ENCODE measurements around the gene UTP14C. TPM values are rescaled to one million over a fixed set of nuclear protein-coding genes. Genes with fewer than 3 reads are reported as not detected.

Gene UTP14C
- total RNA-seq, 1 donor from 2014 or later = 29.1 TPM

DNA sequence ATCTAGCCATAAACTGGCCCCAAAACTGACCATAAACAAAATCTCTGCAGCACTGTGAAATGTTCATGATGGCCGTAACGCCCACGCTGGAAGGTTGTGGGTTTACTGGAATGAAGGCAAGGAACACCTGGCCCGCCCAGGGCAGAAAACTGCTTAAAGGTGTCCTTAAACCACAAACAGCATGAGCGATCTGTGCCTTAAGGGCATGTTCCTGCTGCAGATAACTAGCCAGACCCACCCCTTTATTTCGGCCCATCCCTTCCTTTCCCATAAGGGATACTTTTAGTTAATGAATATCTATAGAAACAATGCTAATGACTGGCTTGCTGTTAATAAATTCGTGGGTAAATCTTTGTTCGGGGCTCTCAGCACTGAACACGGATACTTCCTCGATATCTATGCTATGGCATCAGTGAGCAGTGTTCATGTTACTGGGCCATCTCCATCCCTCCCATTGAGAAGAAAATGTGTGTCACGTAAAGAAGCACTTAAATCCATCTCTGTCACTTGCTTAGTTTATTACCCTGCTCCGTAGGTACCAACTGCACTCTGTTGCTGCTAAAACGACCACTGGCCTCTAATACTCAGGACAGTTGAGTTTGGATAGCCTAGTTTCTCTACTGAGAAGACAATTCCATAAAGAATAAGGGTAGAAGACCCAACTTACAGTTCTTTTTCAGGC is 18.5 kb upstream of the UTP14C start:
- Mint-ChIP-seq H3K4me1 (peaks cover 29% of the 10 kb centered on the region), H3K9me3 (no peaks in the 10 kb centered on the region), H3K36me3 (peaks cover 8% of the 10 kb centered on the region), H3K27ac (no peak overlapping the region), H3K4me3 (no peak overlapping the region), H3K27me3 (ENCODE audit: insufficient read depth, low read depth) (peaks cover 2% of the 10 kb centered on the region)
- H3K36me3 ChIP-seq = no peaks in the 10 kb centered on the region
- no peak for TF ChIP-seq EZH2phosphoT487 (IDR thresholded peaks at IDR 0.05)
- TF ChIP-seq EZH2 (IDR thresholded peaks at IDR 0.05) = no peak
- TF ChIP-seq, protein P1, sequence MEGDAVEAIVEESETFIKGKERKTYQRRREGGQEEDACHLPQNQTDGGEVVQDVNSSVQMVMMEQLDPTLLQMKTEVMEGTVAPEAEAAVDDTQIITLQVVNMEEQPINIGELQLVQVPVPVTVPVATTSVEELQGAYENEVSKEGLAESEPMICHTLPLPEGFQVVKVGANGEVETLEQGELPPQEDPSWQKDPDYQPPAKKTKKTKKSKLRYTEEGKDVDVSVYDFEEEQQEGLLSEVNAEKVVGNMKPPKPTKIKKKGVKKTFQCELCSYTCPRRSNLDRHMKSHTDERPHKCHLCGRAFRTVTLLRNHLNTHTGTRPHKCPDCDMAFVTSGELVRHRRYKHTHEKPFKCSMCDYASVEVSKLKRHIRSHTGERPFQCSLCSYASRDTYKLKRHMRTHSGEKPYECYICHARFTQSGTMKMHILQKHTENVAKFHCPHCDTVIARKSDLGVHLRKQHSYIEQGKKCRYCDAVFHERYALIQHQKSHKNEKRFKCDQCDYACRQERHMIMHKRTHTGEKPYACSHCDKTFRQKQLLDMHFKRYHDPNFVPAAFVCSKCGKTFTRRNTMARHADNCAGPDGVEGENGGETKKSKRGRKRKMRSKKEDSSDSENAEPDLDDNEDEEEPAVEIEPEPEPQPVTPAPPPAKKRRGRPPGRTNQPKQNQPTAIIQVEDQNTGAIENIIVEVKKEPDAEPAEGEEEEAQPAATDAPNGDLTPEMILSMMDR (IDR thresholded peaks at IDR 0.05) = no peak
- H4K20me1 ChIP-seq (ENCODE audit: low read depth) = peaks cover 3% of the 10 kb centered on the region
- H3K9ac ChIP-seq = no peak overlapping the region
- no peaks in the 10 kb centered on the region for H3K9me3 ChIP-seq (ENCODE audit: low read depth)
- H3K79me2 ChIP-seq (ENCODE audit: low read depth) = no peaks in the 10 kb centered on the region
- DNase-seq (ENCODE audit: low spot score) = no peak
- H3K4me2 ChIP-seq = no peak overlapping the region
- H3K4me3 ChIP-seq = no peak overlapping the region
- peaks cover 17% of the 10 kb centered on the region for H3K27me3 ChIP-seq
- H2AFZ ChIP-seq (replicated peaks) = no peak overlapping the region
- H3K27ac ChIP-seq = no peak overlapping the region
- no peaks in the 10 kb centered on the region for H3F3A ChIP-seq (ENCODE audit: low read depth)
- H3K4me1 ChIP-seq = peaks cover 8% of the 10 kb centered on the region

DNA sequence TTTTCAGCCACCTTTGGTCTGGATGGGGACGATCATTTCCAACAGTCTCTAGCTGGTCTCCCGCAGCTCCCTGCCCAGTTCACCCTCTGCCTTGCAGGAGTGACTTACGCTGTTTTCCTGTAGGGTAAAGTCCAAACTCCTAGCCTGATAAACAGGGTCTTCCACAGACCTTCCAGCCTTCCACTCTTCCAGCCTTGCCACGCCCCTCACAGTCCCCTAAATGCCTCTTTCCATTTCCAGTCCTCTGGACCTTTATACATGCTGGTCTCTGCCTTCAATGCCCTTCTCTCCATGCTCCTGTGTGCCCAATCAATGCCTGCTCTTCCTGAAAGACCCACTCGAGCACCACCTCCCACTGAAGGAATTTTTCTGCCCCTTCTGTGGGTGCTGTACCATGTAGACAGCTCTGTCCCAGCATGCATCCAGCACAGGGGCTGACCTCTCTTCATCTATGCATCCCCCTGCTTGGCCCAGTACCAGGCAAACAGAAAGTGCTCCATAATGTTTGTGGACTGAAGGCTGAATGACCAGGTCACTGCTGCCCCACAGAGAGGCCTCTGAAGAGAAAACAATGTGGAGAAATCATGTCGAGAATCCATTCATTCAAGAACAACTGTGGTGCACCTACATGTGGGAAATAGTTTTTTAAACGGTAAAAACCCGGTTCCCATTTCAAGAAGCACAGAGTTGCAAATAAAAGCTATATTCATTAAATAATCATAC is 17.8 kb upstream of the UTP14C start:
- no peak overlapping the region for H3K4me3 Mint-ChIP-seq
- no peak for DNase-seq (ENCODE audit: low spot score)
- H3K27me3 ChIP-seq = peaks cover 20% of the 10 kb centered on the region

DNA sequence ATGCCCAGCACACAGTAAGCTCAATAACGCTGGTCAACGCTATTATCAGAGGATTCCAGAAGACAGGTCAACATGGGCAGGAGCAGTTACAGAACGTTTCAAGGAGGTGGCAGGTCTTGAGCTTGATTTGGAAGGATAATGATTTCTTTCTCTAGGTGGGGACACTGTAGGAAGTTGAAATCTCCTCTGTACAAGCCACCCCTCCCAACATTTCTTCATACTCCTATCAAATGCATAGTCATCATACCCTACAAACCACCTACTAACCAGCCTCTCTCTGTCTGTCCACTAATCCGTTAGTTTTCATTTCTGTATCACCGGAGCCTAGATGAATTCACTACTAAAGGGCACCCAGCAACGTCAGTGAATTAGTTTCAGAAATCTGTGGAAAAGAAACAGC is 14.5 kb upstream of the UTP14C start:
- no peak for DNase-seq (ENCODE audit: low spot score)
- H3K27me3 Mint-ChIP-seq (ENCODE audit: insufficient read depth, low read depth) = peaks cover 6% of the 10 kb centered on the region
- Histone ChIP-seq H3K36me3 (no peaks in the 10 kb centered on the region), H3K27me3 (peaks cover 20% of the 10 kb centered on the region), H3K4me2 (no peak overlapping the region), H3K9ac (no peak overlapping the region), H3F3A (ENCODE audit: low read depth) (no peaks in the 10 kb centered on the region), H3K9me3 (ENCODE audit: low read depth) (no peaks in the 10 kb centered on the region), H2AFZ (replicated peaks) (no peak overlapping the region), H3K79me2 (ENCODE audit: low read depth) (peaks cover 27% of the 10 kb centered on the region), H3K4me3 (no peak overlapping the region), H3K4me1 (peaks cover 18% of the 10 kb centered on the region), H3K27ac (no peak overlapping the region), H4K20me1 (ENCODE audit: low read depth) (peaks cover 3% of the 10 kb centered on the region)
- H3K27ac Mint-ChIP-seq = no peak overlapping the region
- H3K9me3 Mint-ChIP-seq = no peaks in the 10 kb centered on the region
- H3K4me3 Mint-ChIP-seq = peak overlapping the region; percentile 99
- TF ChIP-seq EZH2 (IDR thresholded peaks at IDR 0.05) (no peak), EZH2phosphoT487 (IDR thresholded peaks at IDR 0.05) (no peak)
- TF ChIP-seq, protein P1 (IDR thresholded peaks at IDR 0.05) = no peak
- H3K36me3 Mint-ChIP-seq = peaks cover 8% of the 10 kb centered on the region
- H3K4me1 Mint-ChIP-seq = peaks cover 26% of the 10 kb centered on the region

More for the DNA sequence above, 17.8 kb upstream of the UTP14C start:
- Histone ChIP-seq H3K79me2 (ENCODE audit: low read depth) (no peaks in the 10 kb centered on the region), H4K20me1 (ENCODE audit: low read depth) (peaks cover 3% of the 10 kb centered on the region), H3K4me1 (peaks cover 8% of the 10 kb centered on the region), H3F3A (ENCODE audit: low read depth) (no peaks in the 10 kb centered on the region), H3K9ac (no peak overlapping the region), H3K4me3 (no peak overlapping the region), H3K4me2 (no peak overlapping the region), H2AFZ (replicated peaks) (no peak overlapping the region), H3K9me3 (ENCODE audit: low read depth) (no peaks in the 10 kb centered on the region), H3K36me3 (no peaks in the 10 kb centered on the region), H3K27ac (no peak overlapping the region)
- TF ChIP-seq, protein P1 (IDR thresholded peaks at IDR 0.05) = no peak
- TF ChIP-seq EZH2 (IDR thresholded peaks at IDR 0.05) (no peak), EZH2phosphoT487 (IDR thresholded peaks at IDR 0.05) (no peak)
- Mint-ChIP-seq H3K4me1 (peaks cover 24% of the 10 kb centered on the region), H3K9me3 (no peaks in the 10 kb centered on the region), H3K36me3 (peaks cover 8% of the 10 kb centered on the region), H3K27me3 (ENCODE audit: insufficient read depth, low read depth) (peaks cover 6% of the 10 kb centered on the region), H3K27ac (no peak overlapping the region)
